Activated CD4-positive, alpha-beta memory T cell treated with anti-CD3 and anti-CD28 coated beads, Interleukin-2, amount 10 ng/mL, durations not matched to agents 7 days and 5 days (primary cell): ENCODE data around the gene ARSG. TPM values are rescaled to one million over a fixed set of nuclear protein-coding genes. Genes with fewer than 3 reads are reported as not detected.

ENCODE experiments used
- CTCF ChIA-PET: fragments of 350-600 bp; sonication (Branson Sonifier 250); formaldehyde crosslinking; loops from one replicate; lab custom pipeline; 2021; ENCODE audit warnings: antibody characterized with exemption, inconsistent platforms; lab: Charles Lee
- POLR2A ChIA-PET: fragments of 350-600 bp; sonication (Branson Sonifier 250); formaldehyde crosslinking; loops from one replicate; lab custom pipeline; 2021; ENCODE audit warnings: antibody characterized with exemption; lab: Charles Lee
- DNase-seq: peaks from one replicate; pipeline ENCODE4 v3.0.0-alpha.2; 2020
- H3K27ac Mint-ChIP-seq: one replicate; pipeline ENCODE4 v1.8.0; 2021; ENCODE audit warnings: mild to moderate bottlenecking, mixed read lengths
- H3K27me3 Mint-ChIP-seq: one replicate; pipeline ENCODE4 v1.8.0; 2021; ENCODE audit warnings: mixed read lengths
- H3K36me3 Mint-ChIP-seq: one replicate; pipeline ENCODE4 v1.8.0; 2021; ENCODE audit warnings: low read depth, mixed read lengths
- H3K4me1 Mint-ChIP-seq: one replicate; pipeline ENCODE4 v1.8.0; 2021; ENCODE audit warnings: mixed read lengths
- H3K4me3 Mint-ChIP-seq: one replicate; pipeline ENCODE4 v1.8.0; 2021; ENCODE audit warnings: mild to moderate bottlenecking, mixed read lengths
- H3K9me3 Mint-ChIP-seq: one replicate; pipeline ENCODE4 v1.8.0; 2021; ENCODE audit warnings: mixed read lengths
- total RNA-seq, 2 experiments: library from RNA; stranded (reverse); gene quantifications; one replicate each; pipeline ENCODE4 v1.2.3, GENCODE V29; 2021

ARSG gene
- total RNA-seq, 2 experiments from 2014 or later, result 13.5 to 16.8 TPM

DNA sequence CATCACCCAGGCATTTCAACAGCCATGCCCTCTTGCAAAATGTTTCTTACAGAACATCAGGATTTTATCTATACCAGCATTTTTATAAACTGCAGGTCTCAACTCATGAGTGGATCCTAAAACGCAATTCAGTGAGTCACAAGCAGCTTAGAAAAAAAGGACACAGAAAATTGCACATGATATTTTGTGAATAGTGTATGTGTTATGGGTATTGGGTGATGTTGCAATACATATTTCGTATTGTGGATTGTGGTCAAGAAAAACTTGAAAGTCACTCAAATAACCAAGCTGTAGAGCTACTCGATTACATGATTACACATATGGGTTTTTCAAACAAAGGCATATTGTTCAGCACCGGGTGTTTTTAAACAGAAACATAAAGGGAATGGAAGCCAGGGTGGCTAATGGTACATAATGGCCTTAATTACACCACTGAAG is 164.6 kb downstream of the ARSG start:
- Mint-ChIP-seq H3K27ac (no peak overlapping the region), H3K36me3 (peaks cover 34% of the 10 kb centered on the region), H3K4me1 (peaks cover 70% of the 10 kb centered on the region), H3K4me3 (peak overlapping the region; percentile 93), H3K9me3 (no peaks in the 10 kb centered on the region), H3K27me3 (no peaks in the 10 kb centered on the region)
- POLR2A ChIA-PET, result interaction anchor here (1.1 to 12.1 kb wide), 7 partner anchors 15 to 420 kb away, joined by 3 to 255 read pairs (median 4); partner anchors contain the start of genes ARSG, KPNA2 and SLC16A6
- CTCF ChIA-PET, result interaction anchor here (1.1 to 18.0 kb wide), 5 partner anchors 10 to 252 kb away, joined by 4 to 206 read pairs (median 9); no protein-coding TSS in a partner anchor
- DNase-seq, result no peak

DNA sequence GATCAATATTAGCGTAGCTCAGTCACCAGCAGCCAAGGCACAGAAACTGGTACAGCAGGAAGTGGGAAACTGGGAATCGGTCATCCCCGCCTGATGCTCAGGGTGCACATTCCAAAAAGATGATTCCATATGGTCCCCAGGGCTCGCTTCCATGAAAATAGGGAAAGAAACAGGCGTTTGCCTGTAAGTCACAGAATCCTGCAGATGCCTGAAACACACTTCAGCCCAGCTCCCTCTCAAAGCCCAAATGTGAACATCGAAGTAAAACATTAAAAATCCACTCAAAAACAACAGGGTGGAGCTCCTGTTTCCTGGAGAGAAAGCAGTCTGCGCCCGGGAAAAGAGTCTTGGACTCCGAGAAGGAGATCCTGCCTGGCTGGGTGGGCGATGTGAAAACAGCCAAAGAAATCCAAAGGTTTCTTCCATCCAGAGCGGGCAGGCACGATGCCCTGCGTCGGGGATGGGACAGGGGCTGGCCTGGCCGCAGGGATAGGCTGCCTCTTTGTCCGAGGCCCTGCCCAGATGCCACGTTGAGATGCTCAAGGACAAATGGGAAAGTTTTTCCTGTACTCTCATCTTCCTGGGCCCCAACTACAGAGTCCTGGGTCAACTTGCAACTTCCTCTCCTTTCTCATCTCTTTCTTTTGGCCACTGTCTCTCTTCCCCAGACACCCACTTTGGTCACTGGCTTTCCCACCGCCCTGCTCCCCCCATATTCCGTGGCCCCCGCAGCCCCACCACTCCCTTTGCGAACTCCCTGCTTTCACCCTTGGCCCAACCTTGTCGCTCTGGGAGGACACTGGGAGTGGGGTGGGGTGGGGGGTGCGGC is 165.3 kb downstream of the ARSG start:
- CTCF ChIA-PET, result interaction anchor here (0.9 to 18.0 kb wide), 8 partner anchors 10 to 284 kb away, joined by 3 to 206 read pairs (median 6); partner anchors contain the start of gene PRKAR1A

DNA sequence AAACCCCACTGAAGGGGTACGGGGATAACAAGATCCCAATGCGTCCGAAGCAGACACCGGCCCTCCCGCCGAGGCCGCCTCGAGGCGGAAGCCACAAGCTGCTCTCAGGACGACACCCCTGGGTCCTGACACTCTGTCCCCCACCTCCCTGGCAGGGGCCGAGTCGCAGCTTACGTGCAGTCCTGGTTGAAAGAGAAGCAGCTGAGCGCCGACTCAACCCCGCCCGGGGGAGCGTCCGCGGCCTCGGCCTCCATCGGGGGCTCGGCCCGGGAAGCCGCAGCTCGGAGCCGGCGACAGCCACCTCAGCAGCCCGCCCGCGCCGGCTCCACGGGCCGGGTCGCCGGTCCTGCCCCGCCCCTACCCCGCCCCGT is 165.9 kb downstream of the ARSG start, which contains the start of gene WIPI1:
Gene WIPI1, minus strand, starts transcription at position 329 of the 371 bp plus-strand sequence. Its CDS starts 75 bp downstream, at position 254.
- peak within 1 kb of the TSS; percentile 93 for H3K4me3 Mint-ChIP-seq
- ChIA-PET CTCF (interaction anchor here (0.6 to 18.0 kb wide), 8 partner anchors 9 to 285 kb away, joined by 3 to 206 read pairs (median 6); partner anchors contain the start of gene PRKAR1A), POLR2A (interaction anchor here (0.9 to 12.1 kb wide), 16 partner anchors 16 to 421 kb away, joined by 3 to 255 read pairs (median 10); partner anchors contain the start of genes AMZ2, ARSG, KPNA2 and PRKAR1A)
- H3K9me3 Mint-ChIP-seq, result no peaks in the 10 kb centered on the region
- peak within 1 kb of the TSS; percentile 98 for H3K27ac Mint-ChIP-seq
- H3K27me3 Mint-ChIP-seq, result no peaks in the 10 kb centered on the region
- H3K4me1 Mint-ChIP-seq, result peaks cover 80% of the 10 kb centered on the region
- DNase-seq, result no peak
- H3K36me3 Mint-ChIP-seq, result peaks cover 24% of the 10 kb centered on the region

More for the DNA sequence above, 165.3 kb downstream of the ARSG start:
- peaks cover 76% of the 10 kb centered on the region for H3K4me1 Mint-ChIP-seq
- H3K9me3 Mint-ChIP-seq, result no peaks in the 10 kb centered on the region
- H3K27me3 Mint-ChIP-seq, result no peaks in the 10 kb centered on the region
- H3K27ac Mint-ChIP-seq, result peak overlapping the region; percentile 74
- H3K36me3 Mint-ChIP-seq, result peaks cover 29% of the 10 kb centered on the region
- POLR2A ChIA-PET, result interaction anchor here (1.1 to 12.1 kb wide), 16 partner anchors 16 to 420 kb away, joined by 3 to 255 read pairs (median 11); partner anchors contain the start of genes AMZ2, ARSG, KPNA2 and PRKAR1A
- no peak for DNase-seq
- peak overlapping the region; percentile 93 for H3K4me3 Mint-ChIP-seq

DNA sequence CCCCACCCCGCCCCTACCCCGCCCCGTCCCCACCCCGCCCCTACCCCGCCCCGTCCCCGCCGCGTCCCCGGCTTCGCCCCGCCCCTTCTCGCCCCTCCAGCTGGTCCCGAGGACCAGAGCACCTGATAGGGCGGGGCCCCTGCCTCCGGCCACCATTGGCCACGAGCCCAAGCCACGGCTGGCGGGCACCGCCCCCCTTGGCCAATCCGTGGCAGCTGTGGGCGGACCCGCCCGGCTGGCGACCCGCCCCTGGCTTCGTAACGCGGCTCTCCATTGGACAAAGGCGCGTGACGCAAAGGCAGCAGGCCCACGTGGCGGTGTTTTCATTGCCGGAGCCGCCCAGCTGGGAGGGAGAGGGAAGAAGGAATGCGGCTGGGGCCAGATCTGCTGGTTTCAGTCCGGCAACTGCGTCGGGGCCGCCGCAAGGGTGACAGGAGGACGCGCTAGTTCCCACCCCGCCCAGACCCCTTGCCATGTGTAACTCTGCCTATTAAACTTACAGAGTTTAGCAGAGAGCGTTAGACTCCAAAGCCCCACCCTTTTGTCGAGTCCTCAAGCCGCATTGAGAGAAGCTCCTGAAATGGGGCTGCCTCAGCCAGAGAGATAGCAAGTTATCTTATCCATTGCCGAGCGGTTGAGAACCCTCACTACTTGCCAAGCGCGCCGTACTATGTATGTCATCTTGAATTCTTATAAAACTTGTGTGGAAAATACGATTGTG is 166.4 kb downstream of the ARSG start:
- H3K27me3 Mint-ChIP-seq, result no peaks in the 10 kb centered on the region
- peak overlapping the region; percentile 98 for H3K27ac Mint-ChIP-seq
- peaks cover 85% of the 10 kb centered on the region for H3K4me1 Mint-ChIP-seq
- H3K9me3 Mint-ChIP-seq, result no peaks in the 10 kb centered on the region
- peaks cover 22% of the 10 kb centered on the region for H3K36me3 Mint-ChIP-seq
- POLR2A ChIA-PET, result interaction anchor here (0.9 to 12.1 kb wide), 20 partner anchors 17 to 421 kb away, joined by 3 to 255 read pairs (median 10); partner anchors contain the start of genes AMZ2, ARSG, KPNA2 and PRKAR1A
- peak; percentile 99 for DNase-seq
- CTCF ChIA-PET, result interaction anchor here (0.6 to 18.0 kb wide), 15 partner anchors 9 to 287 kb away, joined by 3 to 206 read pairs (median 5); partner anchors contain the start of genes AMZ2 and PRKAR1A
- peak overlapping the region; percentile 74 for H3K4me3 Mint-ChIP-seq

DNA sequence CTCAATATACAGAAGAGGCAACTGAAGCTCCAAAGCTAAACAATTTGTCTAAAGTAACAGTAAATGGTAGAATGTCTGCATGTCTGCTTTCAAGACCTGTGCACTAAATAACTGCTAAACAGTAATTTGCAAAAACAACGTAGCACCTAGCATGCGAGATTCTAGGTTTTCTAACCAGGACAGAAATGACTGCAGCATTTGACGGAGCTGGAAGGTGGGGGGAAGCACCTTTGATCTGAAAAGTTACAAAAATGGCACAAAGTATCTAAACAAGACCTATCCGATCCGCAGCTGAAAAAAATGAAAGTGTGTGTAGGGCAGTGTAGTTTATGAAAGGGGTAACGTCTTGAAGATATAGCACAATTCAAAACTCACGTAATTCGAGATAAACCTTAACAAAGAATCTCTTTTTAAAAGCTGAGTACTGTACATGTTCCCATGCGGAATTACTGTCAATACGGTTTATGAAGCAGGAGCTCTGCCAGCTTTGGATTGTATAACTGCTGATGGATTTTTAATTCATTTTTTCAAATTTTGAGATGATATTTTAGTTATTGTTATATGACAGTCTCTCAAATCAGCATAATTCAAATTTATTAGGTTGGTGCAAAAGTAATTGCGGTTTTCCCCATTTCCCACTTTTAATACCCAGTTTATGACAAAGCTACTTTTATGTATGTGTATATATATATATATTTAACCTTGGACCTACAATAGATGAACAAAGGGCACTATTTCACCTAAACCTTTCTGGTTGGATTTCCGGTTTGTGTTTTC is 167.2 kb downstream of the ARSG start:
- Mint-ChIP-seq H3K9me3 (no peaks in the 10 kb centered on the region), H3K36me3 (peaks cover 17% of the 10 kb centered on the region), H3K27ac (peak overlapping the region; percentile 98), H3K27me3 (no peaks in the 10 kb centered on the region), H3K4me3 (peak overlapping the region; percentile 74), H3K4me1 (peaks cover 89% of the 10 kb centered on the region)
- DNase-seq, result no peak
- ChIA-PET POLR2A (interaction anchor here (1.2 to 12.1 kb wide), 20 partner anchors 18 to 422 kb away, joined by 3 to 255 read pairs (median 10); partner anchors contain the start of genes AMZ2, ARSG, KPNA2 and PRKAR1A), CTCF (interaction anchor here (0.6 to 18.0 kb wide), 14 partner anchors 8 to 288 kb away, joined by 3 to 206 read pairs (median 4); partner anchors contain the start of genes AMZ2 and PRKAR1A)

DNA sequence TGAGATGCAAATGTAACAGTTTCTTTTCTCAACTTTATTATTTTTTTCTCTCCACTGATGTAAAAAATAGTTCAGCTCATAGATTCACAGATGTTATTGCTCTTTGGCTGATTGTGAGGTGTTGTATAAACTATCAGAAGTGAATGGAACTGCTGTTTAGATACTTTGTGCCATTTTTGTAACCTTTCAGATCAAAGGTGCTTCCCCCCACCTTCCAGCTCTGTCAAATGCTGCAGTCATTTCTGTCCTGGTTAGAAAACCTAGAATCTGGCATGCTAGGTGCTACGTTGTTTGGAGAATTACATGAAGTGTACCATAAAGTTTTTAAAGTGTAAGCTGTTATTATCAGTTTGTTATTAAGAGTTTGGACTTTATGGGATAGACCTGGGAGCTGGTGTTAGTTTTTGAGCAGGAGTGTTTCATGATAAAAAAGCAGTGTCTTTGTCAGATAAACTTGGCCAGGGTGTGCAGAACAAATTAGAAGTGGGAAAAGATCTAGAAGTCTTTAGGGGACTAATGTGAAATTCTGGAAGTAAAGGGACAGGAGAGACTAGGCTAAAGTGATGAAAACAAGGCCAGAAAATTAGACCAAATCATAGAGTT is 167.8 kb downstream of the ARSG start:
- H3K4me1 Mint-ChIP-seq, result peaks cover 84% of the 10 kb centered on the region
- H3K36me3 Mint-ChIP-seq, result peaks cover 12% of the 10 kb centered on the region
- no peaks in the 10 kb centered on the region for H3K27me3 Mint-ChIP-seq
- ChIA-PET CTCF (interaction anchor here (0.9 to 18.0 kb wide), 13 partner anchors 8 to 423 kb away, joined by 3 to 206 read pairs (median 5); partner anchors contain the start of genes AMZ2 and KPNA2), POLR2A (interaction anchor here (1.7 to 12.1 kb wide), 13 partner anchors 18 to 423 kb away, joined by 6 to 255 read pairs (median 18); partner anchors contain the start of genes AMZ2, ARSG, KPNA2 and PRKAR1A)
- H3K27ac Mint-ChIP-seq, result peak overlapping the region; percentile 98
- no peak for DNase-seq
- no peaks in the 10 kb centered on the region for H3K9me3 Mint-ChIP-seq
- peak overlapping the region; percentile 15 for H3K4me3 Mint-ChIP-seq

DNA sequence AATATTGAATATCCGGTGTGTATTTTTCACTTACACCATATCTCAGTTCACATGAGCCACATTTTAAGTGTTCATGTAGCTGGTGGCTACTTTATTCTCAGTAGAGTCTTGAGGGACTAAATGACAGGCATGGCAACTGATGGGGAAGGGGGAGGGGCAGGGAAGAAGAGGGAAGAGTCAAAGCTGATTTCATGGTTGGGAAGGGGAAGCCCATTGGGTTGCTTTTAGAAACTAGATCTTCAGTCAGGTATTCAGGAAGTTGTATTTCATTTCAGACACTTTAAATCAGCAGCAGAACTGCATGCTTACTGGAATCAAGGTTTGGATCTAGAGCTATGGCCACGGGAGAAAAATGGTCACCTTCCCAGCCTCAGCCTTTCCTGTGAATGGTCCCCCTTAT is 168.9 kb downstream of the ARSG start:
- Mint-ChIP-seq H3K27me3 (no peaks in the 10 kb centered on the region), H3K9me3 (no peaks in the 10 kb centered on the region), H3K27ac (peak overlapping the region; percentile 98), H3K4me1 (peaks cover 76% of the 10 kb centered on the region), H3K36me3 (peaks cover 5% of the 10 kb centered on the region), H3K4me3 (peak overlapping the region; percentile 68)
- DNase-seq, result no peak
- POLR2A ChIA-PET, result interaction anchor here (0.6 to 12.1 kb wide), 19 partner anchors 19 to 742 kb away, joined by 3 to 255 read pairs (median 8); partner anchors contain the start of genes AMZ2, ARSG, KPNA2 and PRKAR1A
- CTCF ChIA-PET, result interaction anchor here (0.9 to 18.0 kb wide), 17 partner anchors 14 to 440 kb away, joined by 3 to 206 read pairs (median 4); partner anchors contain the start of genes AMZ2, KPNA2 and PRKAR1A

DNA sequence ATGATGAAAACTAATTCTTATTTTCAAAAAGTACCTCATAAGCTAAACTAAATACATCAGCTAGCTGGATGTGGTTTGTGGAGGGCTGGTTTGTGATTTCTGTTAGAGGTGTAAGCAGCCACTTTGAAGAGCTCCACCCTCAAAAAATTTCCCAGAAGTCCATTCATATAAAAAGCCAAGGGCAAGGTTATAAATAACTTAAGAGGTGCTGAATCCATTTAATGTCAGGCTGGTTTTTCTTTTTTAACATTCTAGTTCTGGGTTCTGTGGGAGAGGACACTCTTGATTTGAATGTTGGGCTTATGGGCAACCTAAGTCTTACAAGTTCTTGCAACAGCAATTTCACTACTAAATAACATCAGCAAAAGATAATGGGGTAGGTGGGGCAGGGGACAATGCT is 169.4 kb downstream of the ARSG start:
- Mint-ChIP-seq H3K9me3 (no peaks in the 10 kb centered on the region), H3K27me3 (no peaks in the 10 kb centered on the region), H3K27ac (peak overlapping the region; percentile 98), H3K4me3 (peak overlapping the region; percentile 68), H3K36me3 (peaks cover 5% of the 10 kb centered on the region), H3K4me1 (peaks cover 72% of the 10 kb centered on the region)
- CTCF ChIA-PET, result interaction anchor here (0.9 to 18.0 kb wide), 17 partner anchors 15 to 441 kb away, joined by 3 to 206 read pairs (median 4); partner anchors contain the start of genes AMZ2, KPNA2 and PRKAR1A
- POLR2A ChIA-PET, result interaction anchor here (0.6 to 12.1 kb wide), 21 partner anchors 20 to 742 kb away, joined by 3 to 255 read pairs (median 7); partner anchors contain the start of genes AMZ2, ARSG, KPNA2 and PRKAR1A
- peak; percentile 68 for DNase-seq

DNA sequence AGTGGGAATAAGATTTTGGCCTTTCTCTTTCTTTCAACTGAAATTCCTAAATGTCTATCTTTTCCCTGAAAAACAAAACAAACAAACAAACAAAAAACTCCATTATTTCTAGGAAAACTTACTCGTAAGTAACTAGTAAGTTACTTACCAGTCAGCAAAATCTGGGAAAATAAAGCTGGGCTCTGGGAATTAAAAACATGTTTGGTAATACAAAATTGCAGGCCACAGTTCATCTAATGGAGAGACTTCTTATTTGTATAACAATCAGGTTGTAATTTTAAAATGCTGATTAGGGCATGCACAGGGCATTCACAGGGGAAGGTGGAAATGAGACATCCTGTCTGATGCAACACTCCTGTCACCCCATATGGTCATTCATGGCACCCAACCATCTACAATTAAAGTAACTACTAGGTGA is 169.8 kb downstream of the ARSG start:
- Mint-ChIP-seq H3K4me1 (peaks cover 72% of the 10 kb centered on the region), H3K4me3 (peak overlapping the region; percentile 68), H3K27me3 (no peaks in the 10 kb centered on the region), H3K9me3 (no peaks in the 10 kb centered on the region), H3K36me3 (peaks cover 5% of the 10 kb centered on the region), H3K27ac (peak overlapping the region; percentile 98)
- CTCF ChIA-PET, result interaction anchor here (0.9 to 18.0 kb wide), 17 partner anchors 22 to 441 kb away, joined by 3 to 206 read pairs (median 5); partner anchors contain the start of genes AMZ2, KPNA2 and PRKAR1A
- POLR2A ChIA-PET, result interaction anchor here (0.9 to 12.1 kb wide), 22 partner anchors 20 to 743 kb away, joined by 3 to 255 read pairs (median 6); partner anchors contain the start of genes AMZ2, ARSG, KPNA2 and PRKAR1A
- no peak for DNase-seq

DNA sequence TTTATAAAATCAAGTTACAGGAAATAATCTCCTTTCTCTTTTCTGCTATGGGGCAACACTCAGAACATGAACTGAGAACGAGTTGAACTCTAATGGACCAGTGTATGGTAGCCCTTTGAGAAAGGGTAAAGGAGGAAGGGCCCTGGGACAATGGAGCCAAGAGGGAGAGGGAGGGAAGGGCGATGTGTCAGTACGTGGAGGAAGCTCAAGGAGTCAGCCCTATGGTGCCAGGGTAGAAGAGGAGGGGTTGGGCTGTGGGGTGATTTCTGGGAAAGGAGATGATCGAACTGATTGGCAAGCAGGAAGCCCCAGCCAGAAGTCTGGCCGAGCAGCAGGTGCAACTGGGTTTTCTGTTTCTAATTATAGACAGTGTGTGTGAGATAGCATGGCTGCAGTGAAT is 170.3 kb downstream of the ARSG start:
- POLR2A ChIA-PET, result interaction anchor here (0.8 to 12.1 kb wide), 19 partner anchors 21 to 426 kb away, joined by 3 to 255 read pairs (median 7); partner anchors contain the start of genes AMZ2, ARSG, KPNA2 and PRKAR1A
- Mint-ChIP-seq H3K9me3 (no peaks in the 10 kb centered on the region), H3K4me1 (peaks cover 68% of the 10 kb centered on the region)

More for the DNA sequence above, 170.3 kb downstream of the ARSG start:
- Mint-ChIP-seq H3K36me3 (peaks cover 4% of the 10 kb centered on the region), H3K27ac (peak overlapping the region; percentile 98), H3K4me3 (peak overlapping the region; percentile 68), H3K27me3 (no peaks in the 10 kb centered on the region)
- peak; percentile 70 for DNase-seq
- CTCF ChIA-PET, result interaction anchor here (1.0 to 18.0 kb wide), 12 partner anchors 15 to 404 kb away, joined by 3 to 206 read pairs (median 7); partner anchors contain the start of gene AMZ2
